ENCODE measurements around the gene OR51B6.
"Not testable (repeated sequence)": the region's sequence is repeated elsewhere in the genome, so short reads cannot be mapped to it uniquely, and the experiment has no call there.

Gene OR51B6, protein sequence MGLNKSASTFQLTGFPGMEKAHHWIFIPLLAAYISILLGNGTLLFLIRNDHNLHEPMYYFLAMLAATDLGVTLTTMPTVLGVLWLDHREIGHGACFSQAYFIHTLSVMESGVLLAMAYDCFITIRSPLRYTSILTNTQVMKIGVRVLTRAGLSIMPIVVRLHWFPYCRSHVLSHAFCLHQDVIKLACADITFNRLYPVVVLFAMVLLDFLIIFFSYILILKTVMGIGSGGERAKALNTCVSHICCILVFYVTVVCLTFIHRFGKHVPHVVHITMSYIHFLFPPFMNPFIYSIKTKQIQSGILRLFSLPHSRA

DNA sequence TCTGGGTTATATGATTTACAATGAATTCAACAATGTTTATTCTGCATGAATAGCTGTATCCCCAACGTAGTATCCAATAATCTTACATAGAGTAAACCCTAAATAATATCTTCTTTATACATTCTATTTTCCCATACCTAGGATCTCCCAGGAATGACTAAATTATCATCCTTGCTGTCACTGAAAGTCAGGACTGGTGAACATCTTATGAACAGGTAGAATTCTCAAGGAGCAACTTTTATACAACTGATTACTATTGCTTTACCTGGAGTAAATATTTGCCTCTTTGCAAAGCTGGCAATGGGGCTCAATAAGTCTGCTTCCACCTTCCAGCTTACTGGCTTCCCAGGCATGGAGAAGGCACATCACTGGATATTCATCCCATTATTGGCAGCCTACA, at the start of gene OR51B6:
Gene OR51B6, plus strand, starts transcription at position 301 of the 400 bp plus-strand sequence. Its CDS starts 0 bp downstream, at position 301.
- no peak for DNase-seq

DNA sequence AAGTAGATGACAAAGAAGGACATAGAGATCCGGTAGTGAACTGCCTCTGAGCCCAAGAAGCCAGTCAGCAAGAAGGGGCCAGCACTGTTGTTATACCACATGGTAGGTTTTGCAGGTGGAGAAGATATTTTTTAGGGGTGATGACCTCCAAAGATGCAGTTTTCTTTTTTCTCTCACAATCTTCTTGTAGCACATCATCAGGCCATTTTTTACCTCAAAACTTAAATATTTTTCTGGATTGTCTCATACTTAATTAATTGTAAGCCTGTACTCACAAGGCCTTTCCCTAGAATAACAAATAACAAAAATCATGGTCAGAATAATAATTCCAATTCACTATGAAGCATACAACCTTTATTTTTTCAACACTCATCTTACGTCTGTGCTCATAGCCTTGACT, 49.5 kb upstream of the OR51B6 start, which contains the start of gene OR51B4:
Gene OR51B4, minus strand, starts transcription at position 101 of the 400 bp plus-strand sequence. Its CDS starts 0 bp downstream, at position 101.
- no peak for DNase-seq

DNA sequence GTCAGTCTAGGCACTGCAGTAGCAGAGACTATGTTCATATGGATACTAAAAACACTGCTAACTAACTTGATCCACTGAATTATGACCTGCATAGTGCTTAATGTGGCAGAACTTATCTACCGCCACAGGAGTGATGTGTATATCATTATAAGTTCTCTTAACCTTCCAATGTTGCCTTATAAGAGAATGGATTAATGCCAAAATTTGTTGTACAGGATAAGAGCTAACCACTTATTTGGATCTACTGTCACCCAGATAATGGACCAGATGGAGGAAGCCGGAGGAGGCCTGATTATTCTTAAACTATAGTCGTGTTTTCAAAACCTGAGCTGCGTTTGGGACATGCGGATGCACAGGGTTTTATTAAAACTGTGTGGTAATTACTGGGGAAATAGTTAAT, 47.7 kb upstream of the OR51B6 start:
- peak in 1 of 14 donors; percentile 14 for DNase-seq

DNA sequence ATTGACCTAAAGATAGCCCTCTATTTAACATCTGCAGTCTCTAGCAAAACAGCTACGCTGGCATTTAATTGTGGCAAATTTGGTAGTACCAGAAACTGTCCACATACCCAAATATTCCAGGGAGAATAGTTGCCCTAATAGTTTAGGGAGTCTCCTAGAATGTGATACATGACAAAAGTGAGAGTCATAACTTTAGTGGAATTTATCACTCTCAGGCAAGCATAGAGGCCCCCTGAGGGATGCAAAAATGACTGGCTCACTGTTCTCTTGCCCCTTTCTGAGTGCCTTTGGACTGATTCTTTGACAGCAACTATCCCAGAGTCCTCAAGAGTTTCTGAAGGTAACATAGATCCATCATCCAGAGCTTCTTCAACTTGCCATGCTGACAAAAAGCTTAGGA, 47.3 kb upstream of the OR51B6 start:
- DNase-seq = no peak

DNA sequence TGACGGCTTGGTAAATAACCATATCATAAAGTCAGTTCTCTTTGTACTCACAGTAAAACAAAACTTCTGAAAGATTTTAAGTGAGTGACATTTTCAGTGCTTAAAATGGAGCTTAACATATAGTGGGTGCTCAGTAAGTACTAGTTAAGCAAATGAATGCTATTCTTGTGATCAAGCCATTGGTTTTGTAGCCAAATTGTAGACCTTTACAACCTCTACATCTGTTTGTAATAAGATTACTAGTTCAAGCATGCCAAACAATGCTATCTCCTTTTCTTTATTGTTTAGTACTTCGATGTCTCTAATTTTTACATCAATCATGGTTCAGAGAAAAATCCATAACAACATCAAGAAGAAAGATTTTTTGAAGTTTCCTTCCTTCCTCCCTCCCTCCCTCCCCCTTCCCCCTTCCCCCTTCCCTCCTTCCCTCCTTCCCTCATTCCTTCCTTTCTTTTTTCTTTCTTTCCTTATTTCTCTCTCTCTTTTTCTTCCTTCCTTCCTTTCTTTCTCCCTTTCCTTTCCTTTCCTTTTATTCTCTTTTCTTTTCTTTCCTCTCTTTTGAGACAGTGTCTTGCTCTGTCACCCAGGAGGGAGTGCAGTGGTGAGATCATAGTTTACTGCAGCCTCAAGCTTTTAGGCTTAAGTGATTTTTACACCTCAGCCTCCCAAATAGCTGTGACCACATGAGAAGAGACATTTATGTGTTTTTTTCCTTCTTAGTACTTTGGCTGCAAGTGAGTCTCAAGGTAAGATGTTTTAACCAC, 43.9 kb upstream of the OR51B6 start:
- DNase-seq = no peak

DNA sequence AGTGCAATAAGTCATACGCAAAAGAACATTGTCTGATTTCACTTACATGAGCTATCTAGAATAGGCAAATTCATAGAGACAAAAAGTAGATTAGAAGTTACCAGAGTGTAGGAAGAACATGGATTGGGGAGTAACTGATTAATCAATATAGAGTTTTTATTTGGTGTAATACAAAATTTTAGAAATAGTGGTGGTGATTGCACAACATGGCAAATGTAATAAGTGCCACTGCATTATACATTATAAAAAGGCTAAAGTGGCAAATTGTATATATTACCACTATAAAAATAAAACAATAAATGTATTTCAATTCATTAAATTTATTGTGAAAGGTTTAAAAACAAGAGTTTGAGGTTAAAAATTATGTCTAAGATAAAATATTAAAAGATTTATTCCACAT, 40.9 kb upstream of the OR51B6 start:
- DNase-seq = no peak

DNA sequence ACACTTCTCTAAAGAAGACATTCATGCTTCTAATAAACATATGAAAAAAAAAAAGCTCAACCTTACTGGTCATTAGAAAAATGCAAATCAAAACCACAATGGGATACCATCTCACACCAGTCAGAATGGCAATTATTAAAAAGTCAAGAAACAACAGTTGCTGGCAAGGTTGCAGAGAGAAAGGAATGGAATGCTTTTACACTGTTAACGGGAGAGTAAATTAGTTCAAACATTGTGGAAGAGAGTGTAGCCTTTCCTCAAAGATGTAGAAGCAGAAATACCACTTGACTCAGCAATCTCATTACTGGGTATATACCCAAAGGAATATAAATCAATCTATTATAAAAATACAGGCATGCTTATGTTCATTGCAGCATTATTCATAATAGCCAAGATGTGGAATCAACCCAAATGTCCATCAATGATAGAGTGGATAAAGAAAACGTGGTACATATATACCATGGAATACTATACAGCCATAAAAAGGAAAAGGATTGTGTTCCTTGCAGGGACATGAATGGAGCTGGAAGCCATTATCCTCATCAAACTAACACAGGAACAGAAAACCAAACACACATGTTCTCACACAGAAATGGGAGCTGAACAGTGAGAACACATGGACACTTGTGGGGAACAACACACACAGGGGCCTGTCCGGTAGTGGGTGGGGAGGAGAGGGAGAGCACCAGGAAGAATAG, 37.8 kb upstream of the OR51B6 start:
- not testable (repeated sequence) for DNase-seq

DNA sequence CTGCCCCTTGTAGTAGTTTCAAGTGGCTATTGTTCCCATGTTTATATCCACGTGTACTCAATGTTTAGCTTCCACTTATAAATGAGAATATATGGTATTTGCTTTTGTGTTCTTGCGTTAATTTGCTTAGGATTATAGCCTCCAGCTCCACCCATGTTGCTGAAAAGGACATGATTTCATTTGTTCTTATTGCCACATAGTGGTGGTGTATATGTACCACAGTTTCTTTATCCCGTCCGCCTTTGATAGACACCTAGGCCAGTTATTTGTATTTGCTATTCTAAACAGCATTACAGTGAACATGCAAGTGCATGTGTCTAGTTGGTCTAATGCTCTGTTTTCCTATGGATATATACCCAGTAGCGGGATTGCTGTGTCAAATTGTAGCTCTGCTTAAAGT, 34.0 kb upstream of the OR51B6 start:
- DNase-seq = no peak

DNA sequence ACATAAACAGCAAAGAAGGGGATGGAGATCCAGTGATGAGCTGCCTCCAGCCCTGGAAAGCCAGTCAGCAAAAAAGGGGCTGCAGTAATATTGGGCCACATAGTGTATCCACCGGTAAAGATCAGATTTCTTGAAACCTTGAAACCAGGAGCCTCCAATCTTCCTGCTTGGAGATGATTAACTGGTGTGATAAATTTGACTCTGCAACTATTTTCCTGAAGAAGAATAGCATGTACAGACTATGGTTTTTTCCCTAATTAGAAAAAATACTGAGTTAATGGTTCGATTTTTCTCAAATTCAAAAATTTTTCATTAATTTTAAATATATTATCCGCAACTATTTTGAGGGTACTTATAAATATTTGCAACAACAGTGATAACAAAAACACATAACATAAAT, 27.1 kb upstream of the OR51B6 start, which contains the start of gene OR51B2:
Gene OR51B2, minus strand, starts transcription at position 101 of the 400 bp plus-strand sequence. Its CDS starts 0 bp downstream, at position 101.
- DNase-seq = no peak

DNA sequence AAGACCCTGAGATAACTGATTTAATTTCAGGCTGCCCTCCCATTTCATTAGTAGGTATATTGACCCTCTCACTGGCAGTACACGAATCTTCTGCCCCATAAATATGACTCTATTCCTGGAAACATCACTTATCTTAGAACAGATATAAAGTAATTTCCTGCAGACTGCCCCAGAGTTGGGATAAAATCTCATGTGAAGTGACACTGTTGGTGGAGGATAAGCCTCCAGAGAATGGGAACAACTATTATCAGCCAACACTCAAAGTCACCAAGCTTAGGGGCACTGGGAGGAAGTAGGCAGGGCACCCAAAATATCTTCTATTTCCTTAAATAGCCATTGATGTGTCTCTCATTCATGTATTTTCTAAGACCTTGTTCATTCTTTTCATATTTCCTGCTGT, 16.1 kb upstream of the OR51B6 start:
- no peak for DNase-seq

DNA sequence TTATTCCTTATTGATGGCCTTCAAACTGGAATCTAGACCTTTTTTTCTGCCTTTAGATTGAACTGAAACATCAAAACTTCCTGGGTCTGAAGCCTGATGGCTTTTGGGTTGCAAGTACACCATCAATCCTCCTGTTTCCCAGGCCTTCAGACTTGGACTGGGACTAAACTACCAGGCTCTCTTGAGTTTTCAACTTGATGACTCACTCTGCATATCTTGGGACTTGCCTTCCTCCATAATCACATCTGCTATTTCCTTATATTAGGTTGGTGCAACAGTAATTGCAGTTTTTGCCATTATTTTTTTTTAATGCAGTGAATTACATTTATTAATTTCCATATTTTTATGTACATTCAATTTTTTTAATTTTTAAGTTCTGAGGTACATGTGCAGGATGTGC, 15.0 kb upstream of the OR51B6 start:
- no peak for DNase-seq

DNA sequence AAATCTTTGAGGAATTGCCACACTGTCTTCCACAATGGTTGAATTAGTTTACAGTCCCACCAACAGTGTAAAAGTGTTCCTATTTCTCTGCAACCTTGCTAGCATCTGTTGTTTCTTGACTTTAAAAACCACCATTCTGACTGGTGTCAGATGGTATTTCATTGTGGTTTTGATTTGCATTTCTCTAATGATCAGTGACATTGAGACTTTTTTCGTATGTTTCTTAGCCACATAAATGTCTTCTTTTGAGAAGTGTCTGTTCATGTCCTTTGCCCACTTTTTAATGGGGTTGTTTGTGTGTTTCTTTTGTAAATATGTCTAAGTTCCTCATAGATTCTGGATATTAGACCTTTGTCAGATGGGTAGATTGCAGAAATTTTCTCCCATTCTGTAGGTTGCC, 14.1 kb upstream of the OR51B6 start:
- not testable (repeated sequence) for DNase-seq

DNA sequence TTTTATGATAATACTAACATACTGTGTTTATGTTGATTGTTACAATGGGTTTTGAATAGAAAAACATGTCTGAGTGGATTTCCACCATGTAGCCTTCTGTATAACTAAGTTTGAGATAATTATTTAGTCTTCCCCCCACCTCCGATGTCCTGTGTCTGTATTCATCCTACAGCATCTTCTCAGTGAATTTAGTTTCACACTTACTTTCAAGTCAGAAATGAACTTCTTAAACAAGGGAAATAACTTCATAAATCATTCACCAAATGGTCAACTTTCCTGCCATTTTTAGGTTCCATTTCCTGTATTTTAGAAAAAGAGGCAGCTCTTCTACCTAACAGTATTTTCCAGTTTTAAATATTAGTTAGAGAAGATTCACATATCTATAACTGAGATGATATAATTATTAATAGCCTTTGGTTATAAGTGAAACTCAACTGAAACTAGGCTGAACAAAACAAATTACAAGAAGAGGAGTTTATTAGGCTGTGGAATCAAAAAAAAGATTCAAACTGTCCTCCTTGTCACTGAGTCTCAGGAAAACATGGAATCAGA, 11.5 kb upstream of the OR51B6 start:
- no peak for DNase-seq

DNA sequence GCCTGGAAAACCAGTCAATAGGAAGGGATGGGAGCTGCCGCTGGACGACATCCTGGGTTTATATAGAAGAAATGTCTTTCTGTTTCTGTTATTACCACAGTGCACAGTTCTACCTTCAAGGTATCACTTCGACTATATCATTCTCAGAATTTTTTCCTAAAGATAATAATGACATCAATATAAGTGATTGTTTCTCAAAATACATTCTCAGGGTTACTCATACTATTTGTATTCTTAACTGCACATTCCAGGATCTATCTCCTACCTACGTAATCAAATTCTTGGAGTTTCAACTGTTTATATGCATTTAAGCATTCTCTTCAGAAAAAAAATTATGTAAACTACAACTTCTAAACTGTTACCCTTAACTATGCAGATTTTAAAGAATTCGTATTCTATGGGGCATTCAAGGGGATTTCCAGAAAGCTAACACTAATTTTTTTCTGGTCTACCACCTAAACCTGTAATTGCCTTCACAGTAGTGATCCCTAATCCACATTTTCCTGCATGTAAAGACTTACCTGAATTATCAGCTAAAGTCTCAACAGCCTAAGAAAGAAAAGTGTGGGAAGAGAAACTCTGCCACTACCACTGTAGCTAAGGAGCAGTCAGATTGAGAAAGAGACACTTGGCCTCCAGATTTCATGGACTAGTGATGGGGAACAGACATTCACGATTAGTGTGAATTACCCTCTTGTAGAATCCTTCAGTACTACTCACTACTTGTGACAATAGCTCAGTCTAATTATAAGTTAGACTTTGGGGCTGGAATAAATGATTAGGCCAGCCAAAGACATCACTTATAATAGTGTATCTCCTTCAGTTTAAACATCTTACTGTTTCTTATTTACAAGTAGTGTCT, 7.6 kb upstream of the OR51B6 start, which contains the start of gene OR51B5:
Gene OR51B5, minus strand, starts transcription at position 51 of the 862 bp plus-strand sequence. Its CDS starts 0 bp downstream, at position 51.
- no peak for DNase-seq

DNA sequence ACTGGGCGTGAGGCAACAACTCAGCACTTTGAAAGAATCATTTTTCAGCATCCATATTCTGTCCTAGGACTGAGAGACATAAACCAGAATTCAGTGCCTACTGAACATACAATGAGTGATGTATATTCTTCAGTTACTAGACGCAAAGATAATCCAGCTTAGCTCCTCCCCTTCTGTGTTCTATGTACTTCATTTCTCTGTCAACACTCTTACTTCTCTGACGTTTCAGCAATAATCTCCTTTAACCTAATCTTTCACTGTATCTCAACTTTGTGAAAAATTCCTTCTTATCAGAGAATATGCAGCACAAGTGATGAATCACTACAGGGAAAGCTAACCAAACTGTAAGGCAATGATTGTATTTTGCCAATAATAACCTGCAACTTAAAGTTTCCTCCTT, 5.5 kb upstream of the OR51B6 start:
- no peak for DNase-seq

DNA sequence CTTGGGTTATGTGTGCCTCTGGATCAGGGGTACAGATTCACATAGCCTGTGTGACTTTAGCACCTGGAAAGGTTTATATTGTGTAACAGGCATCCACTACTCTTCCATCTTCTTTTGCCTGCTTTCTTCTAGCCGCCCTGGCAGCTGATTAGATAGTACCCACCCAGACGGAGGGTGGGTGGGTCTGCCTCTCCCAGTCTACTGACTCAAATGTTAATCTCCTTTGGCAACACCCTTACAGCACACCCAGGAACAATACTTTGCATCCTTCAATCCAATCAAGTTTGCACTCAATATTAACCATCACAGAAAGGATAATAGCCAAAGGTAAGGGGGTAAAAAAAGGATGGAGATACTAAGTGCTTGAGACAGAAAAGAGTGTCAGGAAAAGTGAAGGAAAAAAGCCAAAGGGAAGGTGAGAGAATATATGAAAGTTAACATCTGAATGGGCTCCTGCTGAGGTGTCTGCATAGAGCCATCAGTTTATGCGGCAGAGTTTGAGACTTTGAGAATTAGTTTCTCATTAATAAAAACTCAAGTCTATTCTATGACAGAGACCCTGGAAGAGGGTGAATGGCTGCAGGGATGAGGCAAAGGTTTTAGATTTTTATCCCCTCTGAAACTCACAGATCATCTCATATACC, 2.6 kb upstream of the OR51B6 start:
- no peak for DNase-seq

DNA sequence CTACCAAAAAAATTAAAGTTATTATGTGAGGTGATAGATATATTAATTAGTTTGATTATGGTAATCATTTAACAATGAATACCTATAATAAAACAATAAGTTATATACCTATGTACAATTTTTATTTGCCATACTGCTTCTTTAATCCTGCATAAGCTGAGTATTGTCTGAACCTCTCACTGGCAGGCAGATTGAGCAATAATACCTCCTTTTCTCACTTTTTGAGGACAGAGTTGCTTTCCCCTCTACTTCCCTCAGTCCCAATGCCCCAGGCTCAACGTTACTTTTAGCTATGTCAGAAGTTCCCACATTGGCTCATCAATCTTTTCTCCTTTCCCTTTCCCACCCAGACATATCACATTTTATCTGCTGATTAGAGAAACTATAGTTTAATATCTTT, 1.8 kb upstream of the OR51B6 start:
- no peak for DNase-seq

DNA sequence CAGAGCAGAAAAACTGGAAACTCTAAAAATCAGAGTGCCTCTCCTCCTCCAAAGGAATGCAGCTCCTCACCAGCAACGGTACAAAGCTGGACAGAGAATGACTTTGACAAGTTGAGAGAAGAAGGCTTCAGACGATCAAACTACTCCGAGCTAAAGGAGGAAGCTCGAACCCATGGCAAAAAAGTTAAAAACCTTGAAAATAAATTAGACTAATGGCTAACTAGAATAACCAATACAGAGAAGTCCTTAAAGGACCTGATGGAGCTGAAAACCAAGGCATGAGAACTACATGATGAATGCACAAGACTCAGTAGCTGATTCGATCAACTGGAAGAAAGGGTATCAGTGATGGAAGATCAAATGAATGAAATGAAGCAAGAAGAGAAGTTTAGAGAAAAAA, 4.7 kb downstream of the OR51B6 start:
- not testable (repeated sequence) for DNase-seq

DNA sequence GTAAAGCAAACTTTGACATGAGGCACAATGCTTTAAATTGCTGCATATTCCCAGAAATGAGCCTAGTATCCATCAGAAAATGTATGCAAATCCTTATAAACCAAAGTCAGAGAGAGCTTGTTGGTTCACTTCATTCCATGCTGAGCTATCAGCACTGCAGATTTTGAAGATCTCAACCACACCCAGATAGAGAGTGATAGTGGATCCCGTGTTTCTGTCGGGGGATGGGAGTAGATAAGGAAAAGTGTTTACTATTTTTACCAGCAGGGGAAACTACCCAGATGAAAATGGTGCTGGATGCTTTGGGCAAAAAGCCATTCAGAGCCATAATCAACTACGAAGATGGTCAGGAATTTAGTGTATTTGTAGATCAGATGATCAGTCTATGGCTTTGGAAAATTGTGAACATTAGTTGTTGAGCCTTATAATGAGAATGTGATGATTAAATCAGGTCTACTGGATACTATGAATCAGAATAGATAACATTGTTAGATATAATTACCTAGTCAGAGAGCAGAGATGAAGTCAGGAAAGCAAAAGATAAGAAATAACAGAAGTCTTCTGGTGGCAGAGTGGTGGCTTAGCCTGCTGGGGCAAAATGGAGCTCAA, 10.8 kb downstream of the OR51B6 start:
- no peak for DNase-seq

DNA sequence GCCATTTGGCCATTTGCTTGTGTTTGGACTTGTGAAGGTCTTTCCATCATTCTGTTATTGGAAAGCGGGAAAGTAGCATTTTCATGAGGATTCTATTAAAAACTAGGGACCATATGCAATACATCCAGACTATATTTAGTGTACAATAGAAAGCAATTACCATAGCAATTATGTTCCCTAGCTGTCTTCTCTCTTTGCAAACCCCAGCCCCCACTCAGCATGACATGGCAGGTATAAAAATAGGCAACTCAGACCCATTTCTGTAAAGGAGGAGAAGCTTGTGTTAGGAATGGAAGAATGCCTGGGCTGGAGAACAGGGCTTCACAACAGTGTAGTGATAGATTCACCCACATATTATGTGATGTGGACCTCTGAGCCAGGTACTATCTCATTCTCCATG, 12.4 kb downstream of the OR51B6 start:
- DNase-seq = no peak

DNA sequence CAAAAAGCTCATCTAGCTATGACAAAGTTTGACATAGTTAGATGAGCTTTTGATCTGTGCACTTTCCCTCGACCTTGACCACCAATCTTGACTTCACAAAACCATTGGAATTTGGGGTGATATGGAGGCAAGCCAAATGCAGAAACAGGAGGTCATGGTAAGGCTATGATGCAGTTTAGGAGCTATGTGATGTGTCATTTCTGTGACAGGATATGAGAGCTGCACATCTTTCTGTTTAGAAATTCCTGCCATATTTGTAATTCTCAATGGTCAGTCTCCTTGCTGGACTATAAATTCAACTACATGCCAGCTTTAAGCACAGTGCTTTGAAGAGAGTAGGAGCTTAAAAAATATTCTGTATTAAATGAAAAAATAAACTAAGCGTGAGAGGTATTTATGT, 12.9 kb downstream of the OR51B6 start:
- DNase-seq = no peak
